ENCODE data around the gene TBC1D10B. TPM values are rescaled to one million over a fixed set of nuclear protein-coding genes. Genes with fewer than 3 reads are reported as not detected.

Gene TBC1D10B
- total RNA-seq, 1 donor from 2014 or later: 8.2 TPM

DNA sequence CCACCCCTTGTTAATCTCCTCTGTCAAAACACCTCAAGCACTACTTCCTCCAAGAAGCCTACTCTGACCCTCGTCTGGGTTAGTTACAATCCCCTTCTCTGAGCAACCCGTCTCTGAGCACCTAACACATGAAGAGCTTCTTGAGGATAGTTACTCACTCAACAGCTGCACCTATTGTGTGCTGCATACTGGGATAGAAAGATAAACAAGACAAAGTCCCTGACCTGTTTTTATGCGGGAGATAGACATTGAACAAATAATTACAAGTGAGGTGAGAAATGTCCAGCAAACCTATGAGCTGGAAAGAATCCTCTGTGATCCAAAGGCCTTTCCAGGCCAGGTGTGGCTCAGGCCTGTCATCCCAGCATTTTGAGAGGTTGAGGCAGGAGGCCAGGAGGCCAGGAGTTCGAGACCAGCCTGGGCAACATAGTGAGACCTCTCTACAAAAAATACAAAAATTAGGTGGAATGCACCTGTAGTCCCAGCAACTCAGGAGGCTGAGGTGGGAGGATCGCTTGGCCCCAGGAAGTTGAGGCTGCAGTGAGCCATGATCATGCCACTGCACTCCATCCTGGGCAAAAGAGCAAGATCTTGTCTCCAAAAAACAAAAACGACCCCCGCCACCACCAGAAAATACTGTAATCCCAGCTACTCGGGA lies 31.6 kb upstream of the TBC1D10B start:
- Histone ChIP-seq H3K27me3 (no peaks in the 10 kb centered on the region), H3F3A (ENCODE audit: low read depth) (peaks cover 65% of the 10 kb centered on the region), H3K4me1 (peaks cover 26% of the 10 kb centered on the region), H3K9me3 (ENCODE audit: low read depth) (no peaks in the 10 kb centered on the region), H3K9ac (no peak overlapping the region), H3K27ac (peak overlapping the region; percentile 5), H3K4me2 (no peak overlapping the region), H2AFZ (replicated peaks) (no peak overlapping the region), H3K4me3 (no peak overlapping the region), H3K79me2 (ENCODE audit: low read depth) (peaks cover 23% of the 10 kb centered on the region), H3K36me3 (no peaks in the 10 kb centered on the region), H4K20me1 (ENCODE audit: low read depth) (peaks cover 27% of the 10 kb centered on the region)
- TF ChIP-seq EZH2 (IDR thresholded peaks at IDR 0.05): no peak
- TF ChIP-seq, protein P1, sequence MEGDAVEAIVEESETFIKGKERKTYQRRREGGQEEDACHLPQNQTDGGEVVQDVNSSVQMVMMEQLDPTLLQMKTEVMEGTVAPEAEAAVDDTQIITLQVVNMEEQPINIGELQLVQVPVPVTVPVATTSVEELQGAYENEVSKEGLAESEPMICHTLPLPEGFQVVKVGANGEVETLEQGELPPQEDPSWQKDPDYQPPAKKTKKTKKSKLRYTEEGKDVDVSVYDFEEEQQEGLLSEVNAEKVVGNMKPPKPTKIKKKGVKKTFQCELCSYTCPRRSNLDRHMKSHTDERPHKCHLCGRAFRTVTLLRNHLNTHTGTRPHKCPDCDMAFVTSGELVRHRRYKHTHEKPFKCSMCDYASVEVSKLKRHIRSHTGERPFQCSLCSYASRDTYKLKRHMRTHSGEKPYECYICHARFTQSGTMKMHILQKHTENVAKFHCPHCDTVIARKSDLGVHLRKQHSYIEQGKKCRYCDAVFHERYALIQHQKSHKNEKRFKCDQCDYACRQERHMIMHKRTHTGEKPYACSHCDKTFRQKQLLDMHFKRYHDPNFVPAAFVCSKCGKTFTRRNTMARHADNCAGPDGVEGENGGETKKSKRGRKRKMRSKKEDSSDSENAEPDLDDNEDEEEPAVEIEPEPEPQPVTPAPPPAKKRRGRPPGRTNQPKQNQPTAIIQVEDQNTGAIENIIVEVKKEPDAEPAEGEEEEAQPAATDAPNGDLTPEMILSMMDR (IDR thresholded peaks at IDR 0.05): no peak
- TF ChIP-seq EZH2phosphoT487 (IDR thresholded peaks at IDR 0.05): no peak
- H3K4me3 Mint-ChIP-seq: peak overlapping the region; percentile 86
- no peak for DNase-seq (ENCODE audit: low spot score)
- peaks cover 36% of the 10 kb centered on the region for H3K4me1 Mint-ChIP-seq
- H3K27me3 Mint-ChIP-seq (ENCODE audit: insufficient read depth, low read depth): peaks cover 18% of the 10 kb centered on the region
- peaks cover 3% of the 10 kb centered on the region for H3K36me3 Mint-ChIP-seq
- H3K27ac Mint-ChIP-seq: peak overlapping the region; percentile 100
- H3K9me3 Mint-ChIP-seq: no peaks in the 10 kb centered on the region

- H3K4me3 Mint-ChIP-seq: peak overlapping the region; percentile 86
- peak overlapping the region; percentile 96 for H3K27ac ChIP-seq
- peak overlapping the region; percentile 82 for H3K4me2 ChIP-seq
- H4K20me1 ChIP-seq (ENCODE audit: low read depth): peaks cover 40% of the 10 kb centered on the region
- H3K27ac Mint-ChIP-seq: peak overlapping the region; percentile 100
- TF ChIP-seq EZH2 (IDR thresholded peaks at IDR 0.05): no peak
- TF ChIP-seq, protein P1 (IDR thresholded peaks at IDR 0.05): no peak
- TF ChIP-seq EZH2phosphoT487 (IDR thresholded peaks at IDR 0.05): no peak
- peaks cover 5% of the 10 kb centered on the region for H3K36me3 Mint-ChIP-seq
- peaks cover 21% of the 10 kb centered on the region for H3K27me3 Mint-ChIP-seq (ENCODE audit: insufficient read depth, low read depth)
- peaks cover 36% of the 10 kb centered on the region for H3K4me1 ChIP-seq
- peaks cover 39% of the 10 kb centered on the region for H3K4me1 Mint-ChIP-seq
- H3K36me3 ChIP-seq: no peaks in the 10 kb centered on the region
- no peaks in the 10 kb centered on the region for H3K9me3 ChIP-seq (ENCODE audit: low read depth)
- H2AFZ ChIP-seq (replicated peaks): no peak overlapping the region
- no peaks in the 10 kb centered on the region for H3K27me3 ChIP-seq
- peak overlapping the region; percentile 21 for H3K9ac ChIP-seq
- H3K4me3 ChIP-seq: peak overlapping the region; percentile 45
- H3K9me3 Mint-ChIP-seq: no peaks in the 10 kb centered on the region
- DNase-seq (ENCODE audit: low spot score): no peak
- peaks cover 37% of the 10 kb centered on the region for H3K79me2 ChIP-seq (ENCODE audit: low read depth)
- H3F3A ChIP-seq (ENCODE audit: low read depth): peaks cover 78% of the 10 kb centered on the region
Measured at GRCh38 chr16:30399435-30400186, 29.3 kb upstream of the TBC1D10B start.

- peak overlapping the region; percentile 82 for H3K4me2 ChIP-seq
- Mint-ChIP-seq H3K4me3 (peak overlapping the region; percentile 86), H3K4me1 (peaks cover 47% of the 10 kb centered on the region), H3K9me3 (no peaks in the 10 kb centered on the region), H3K27me3 (ENCODE audit: insufficient read depth, low read depth) (peaks cover 22% of the 10 kb centered on the region), H3K27ac (peak overlapping the region; percentile 100), H3K36me3 (peaks cover 5% of the 10 kb centered on the region)
- H4K20me1 ChIP-seq (ENCODE audit: low read depth): peaks cover 40% of the 10 kb centered on the region
- H3K27ac ChIP-seq: peak overlapping the region; percentile 96
- TF ChIP-seq, protein P1 (IDR thresholded peaks at IDR 0.05): no peak
- TF ChIP-seq EZH2 (IDR thresholded peaks at IDR 0.05) (no peak), EZH2phosphoT487 (IDR thresholded peaks at IDR 0.05) (no peak)
- peaks cover 82% of the 10 kb centered on the region for H3F3A ChIP-seq (ENCODE audit: low read depth)
- no peak overlapping the region for H3K4me3 ChIP-seq
- peaks cover 37% of the 10 kb centered on the region for H3K79me2 ChIP-seq (ENCODE audit: low read depth)
- no peaks in the 10 kb centered on the region for H3K27me3 ChIP-seq
- peak; percentile 54 for DNase-seq (ENCODE audit: low spot score)
- H3K36me3 ChIP-seq: no peaks in the 10 kb centered on the region
- peaks cover 38% of the 10 kb centered on the region for H3K4me1 ChIP-seq
- no peaks in the 10 kb centered on the region for H3K9me3 ChIP-seq (ENCODE audit: low read depth)
- no peak overlapping the region for H2AFZ ChIP-seq (replicated peaks)
- no peak overlapping the region for H3K9ac ChIP-seq
Measured at GRCh38 chr16:30398661-30399434, 28.6 kb upstream of the TBC1D10B start.

Data from neural progenitor cell (in vitro differentiated cells).